GM12878 (cell line): Measurements from ENCODE around the gene VCAN.

Source experiments
- CHD1 ChIP-seq: IDR thresholded peaks from 2 replicates; pipeline ENCODE4 v1.6.1; 2012; ENCODE audit warnings: low read depth, low read length, improper control_type of control experiment
- JUND ChIP-seq: IDR thresholded peaks from 2 replicates; pipeline ENCODE4 v1.6.1; 2012; ENCODE audit warnings: low read depth, mild to moderate bottlenecking, low read length, improper control_type of control experiment, moderate library complexity
- POLR2A ChIP-seq: IDR thresholded peaks from 2 replicates; pipeline ENCODE4 v1.6.1; 2011; ENCODE audit warnings: low read depth, mild to moderate bottlenecking, low read length
- TF ChIP-seq, protein P1 (sequence below), 3 experiments: IDR thresholded peaks in 2 of 3; conservative IDR thresholded peaks in 1 of 3; 2 replicates each; pipeline ENCODE4 v1.5.1; 2011; ENCODE audit warnings: low read depth in 3 of 3, low read length in 3 of 3, mild to moderate bottlenecking in 3 of 3, control low read depth in 2 of 3, moderate library complexity in 2 of 3, inconsistent platforms in 1 of 3, mixed read lengths in 1 of 3; ENCODE audit not compliant: control insufficient read depth in 2 of 3, insufficient read depth in 1 of 3; ENCODE audit errors: extremely low read depth in 1 of 3
- TF ChIP-seq, protein P2 (sequence below): IDR thresholded peaks from 2 replicates; pipeline ENCODE4 v1.6.1; 2011; ENCODE audit warnings: low read depth, mild to moderate bottlenecking, low read length, moderate library complexity, borderline replicate concordance; ENCODE audit errors: extremely low read depth
- TF ChIP-seq, protein P3 (sequence below): IDR thresholded peaks from 2 replicates; pipeline ENCODE4 v1.6.1; 2012; ENCODE audit warnings: low read depth, low read length, improper control_type of control experiment

DNA sequence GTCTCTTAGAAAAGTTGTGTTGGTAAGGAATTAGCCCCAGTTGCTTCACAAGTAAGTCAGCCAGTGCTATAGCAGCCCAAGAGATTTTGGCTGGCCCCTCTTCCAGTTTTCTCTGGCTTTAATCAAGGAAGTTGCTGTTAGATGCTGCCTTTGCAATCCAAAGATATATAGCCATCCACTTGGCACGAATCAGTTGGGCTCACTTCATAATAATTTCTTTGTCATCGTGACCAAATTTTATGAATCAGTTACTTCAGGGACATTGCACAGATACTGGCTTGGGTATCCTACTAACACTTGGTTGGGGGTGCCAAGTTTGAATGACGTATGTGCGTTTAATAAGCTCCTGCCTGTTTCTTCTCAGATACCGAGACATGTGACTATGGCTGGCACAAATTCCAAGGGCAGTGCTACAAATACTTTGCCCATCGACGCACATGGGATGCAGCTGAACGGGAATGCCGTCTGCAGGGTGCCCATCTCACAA lies 81.5 kb downstream of the VCAN start:
- TF ChIP-seq, protein P1, sequence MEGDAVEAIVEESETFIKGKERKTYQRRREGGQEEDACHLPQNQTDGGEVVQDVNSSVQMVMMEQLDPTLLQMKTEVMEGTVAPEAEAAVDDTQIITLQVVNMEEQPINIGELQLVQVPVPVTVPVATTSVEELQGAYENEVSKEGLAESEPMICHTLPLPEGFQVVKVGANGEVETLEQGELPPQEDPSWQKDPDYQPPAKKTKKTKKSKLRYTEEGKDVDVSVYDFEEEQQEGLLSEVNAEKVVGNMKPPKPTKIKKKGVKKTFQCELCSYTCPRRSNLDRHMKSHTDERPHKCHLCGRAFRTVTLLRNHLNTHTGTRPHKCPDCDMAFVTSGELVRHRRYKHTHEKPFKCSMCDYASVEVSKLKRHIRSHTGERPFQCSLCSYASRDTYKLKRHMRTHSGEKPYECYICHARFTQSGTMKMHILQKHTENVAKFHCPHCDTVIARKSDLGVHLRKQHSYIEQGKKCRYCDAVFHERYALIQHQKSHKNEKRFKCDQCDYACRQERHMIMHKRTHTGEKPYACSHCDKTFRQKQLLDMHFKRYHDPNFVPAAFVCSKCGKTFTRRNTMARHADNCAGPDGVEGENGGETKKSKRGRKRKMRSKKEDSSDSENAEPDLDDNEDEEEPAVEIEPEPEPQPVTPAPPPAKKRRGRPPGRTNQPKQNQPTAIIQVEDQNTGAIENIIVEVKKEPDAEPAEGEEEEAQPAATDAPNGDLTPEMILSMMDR (IDR thresholded peaks at IDR 0.05 in 2 of 3, conservative IDR thresholded peaks at IDR 0.05 in 1 of 3; ENCODE audit: control insufficient read depth in 2 of 3, extremely low read depth in 1 of 3, insufficient read depth in 1 of 3, low read depth in 3 of 3, low read length in 3 of 3): no peak
- TF ChIP-seq, protein P2, sequence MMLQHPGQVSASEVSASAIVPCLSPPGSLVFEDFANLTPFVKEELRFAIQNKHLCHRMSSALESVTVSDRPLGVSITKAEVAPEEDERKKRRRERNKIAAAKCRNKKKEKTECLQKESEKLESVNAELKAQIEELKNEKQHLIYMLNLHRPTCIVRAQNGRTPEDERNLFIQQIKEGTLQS: no peak
- no peak for TF ChIP-seq JUND
- TF ChIP-seq CHD1: no peak
- no peak for TF ChIP-seq POLR2A
- TF ChIP-seq, protein P3, sequence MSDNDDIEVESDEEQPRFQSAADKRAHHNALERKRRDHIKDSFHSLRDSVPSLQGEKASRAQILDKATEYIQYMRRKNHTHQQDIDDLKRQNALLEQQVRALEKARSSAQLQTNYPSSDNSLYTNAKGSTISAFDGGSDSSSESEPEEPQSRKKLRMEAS: no peak
